Subcutaneous adipose tissue (tissue), 4 donors: ENCODE measurements around the gene TBC1D1. TPM values are rescaled to one million over a fixed set of nuclear protein-coding genes. Genes with fewer than 3 reads are reported as not detected.

Experiments
- CTCF ChIP-seq: fragments of 450-650 bp; IDR thresholded peaks from one replicate; pipeline ENCODE4 v1.5.1; 2016; ENCODE audit warnings: low read depth, mild to moderate bottlenecking, control low read depth, antibody characterized with exemption, moderate library complexity
- total RNA-seq, 4 donors: library from RNA; depleted of rRNA; stranded (reverse); fragments of >200 nt; gene quantifications; one replicate each; pipeline ENCODE4 v1.1.0, GENCODE V29; 2016

The TBC1D1 gene
- total RNA-seq, 4 donors from 2014 or later = 60.3 to 123 (median 87.6) TPM

GRCh38 chr4:37953620-37954293, 62.9 kb downstream of the TBC1D1 start:
- no peak for TF ChIP-seq CTCF

- TF ChIP-seq CTCF = no peak
Observed at GRCh38 chr4:37956941-37957340, 66.1 kb downstream of the TBC1D1 start.

GRCh38 chr4:37958932-37959331, 68.0 kb downstream of the TBC1D1 start:
- no peak for TF ChIP-seq CTCF

GRCh38 chr4:37960098-37960497, 69.2 kb downstream of the TBC1D1 start, which contains the start of gene PTTG2:
TSS of gene PTTG2 (plus strand) at chr4:37960398. CDS start at chr4:37960435, 37 bp downstream.
- TF ChIP-seq CTCF = no peak

- no peak for TF ChIP-seq CTCF
Observed at GRCh38 chr4:37960679-37961450, 70.0 kb downstream of the TBC1D1 start.

- TF ChIP-seq CTCF = no peak
Observed at GRCh38 chr4:37964734-37965457, 74.0 kb downstream of the TBC1D1 start.

- no peak for TF ChIP-seq CTCF
Observed at GRCh38 chr4:37966044-37966443, 75.2 kb downstream of the TBC1D1 start.
